Measurements from ENCODE around the gene FYN.

The FYN gene

GRCh38 chr6:111614833-111615582, 258.2 kb downstream of the FYN start (continued):
- TF ChIP-seq ZNF645 (tag by site-specific recombination; IDR thresholded peaks at IDR 0.05) (no peak), ZNF121 (tag by site-specific recombination; IDR thresholded peaks at IDR 0.05) (no peak), KLF7 (tag by site-specific recombination; IDR thresholded peaks at IDR 0.05; ENCODE audit: borderline replicate concordance) (no peak), ZNF248 (tag by site-specific recombination; IDR thresholded peaks at IDR 0.05) (no peak), SP3 (tag by site-specific recombination; IDR thresholded peaks at IDR 0.05) (no peak), ZNF23 (tag by site-specific recombination; IDR thresholded peaks at IDR 0.05; ENCODE audit: borderline replicate concordance) (no peak), ZNF600 (tag by site-specific recombination; IDR thresholded peaks at IDR 0.05) (0 out of 2 replicates have a peak, but pooled peaks have one; percentile 13), ZNF223 (tag by site-specific recombination; IDR thresholded peaks at IDR 0.05) (no peak), ZNF146 (tag by site-specific recombination; IDR thresholded peaks at IDR 0.05) (peak; percentile 37; the same call in 1 of the 2 replicates)
- TF ChIP-seq, protein P1, sequence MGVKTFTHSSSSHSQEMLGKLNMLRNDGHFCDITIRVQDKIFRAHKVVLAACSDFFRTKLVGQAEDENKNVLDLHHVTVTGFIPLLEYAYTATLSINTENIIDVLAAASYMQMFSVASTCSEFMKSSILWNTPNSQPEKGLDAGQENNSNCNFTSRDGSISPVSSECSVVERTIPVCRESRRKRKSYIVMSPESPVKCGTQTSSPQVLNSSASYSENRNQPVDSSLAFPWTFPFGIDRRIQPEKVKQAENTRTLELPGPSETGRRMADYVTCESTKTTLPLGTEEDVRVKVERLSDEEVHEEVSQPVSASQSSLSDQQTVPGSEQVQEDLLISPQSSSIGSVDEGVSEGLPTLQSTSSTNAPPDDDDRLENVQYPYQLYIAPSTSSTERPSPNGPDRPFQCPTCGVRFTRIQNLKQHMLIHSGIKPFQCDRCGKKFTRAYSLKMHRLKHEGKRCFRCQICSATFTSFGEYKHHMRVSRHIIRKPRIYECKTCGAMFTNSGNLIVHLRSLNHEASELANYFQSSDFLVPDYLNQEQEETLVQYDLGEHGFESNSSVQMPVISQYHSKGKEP (tag by site-specific recombination; IDR thresholded peaks at IDR 0.05), result no peak

- Histone ChIP-seq H3K27ac (ENCODE audit: extremely low read depth, low read depth, low read length) (no peak overlapping the region), H3K4me1 (ENCODE audit: control insufficient read depth, insufficient read depth, low read length) (no peaks in the 10 kb centered on the region), H3K36me3 (ENCODE audit: control insufficient read depth in 2 of 2, insufficient read depth in 1 of 2, low read length in 2 of 2) (no peaks in the 10 kb centered on the region), H3K9me3 (ENCODE audit: control insufficient read depth, insufficient read depth, low read depth, low read length) (no peaks in the 10 kb centered on the region), H3K4me3 (ENCODE audit: low read depth, low read length) (no peak overlapping the region)
- POLR2A ChIA-PET, result no interaction called here
- CTCF ChIA-PET, result no interaction called here
- TF ChIP-seq ZNF140 (tag by site-specific recombination; IDR thresholded peaks at IDR 0.05), result no peak
- TF ChIP-seq SP2 (tag by site-specific recombination; IDR thresholded peaks at IDR 0.05), result no peak
- no peak for TF ChIP-seq ZFP41 (tag by site-specific recombination; IDR thresholded peaks at IDR 0.05; ENCODE audit: borderline replicate concordance)
- no peak for TF ChIP-seq ZNF792 (tag by site-specific recombination; IDR thresholded peaks at IDR 0.05)
- TF ChIP-seq ZNF664 (tag by site-specific recombination; IDR thresholded peaks at IDR 0.05), result no peak
- TF ChIP-seq ZNF658 (tag by site-specific recombination; IDR thresholded peaks at IDR 0.05), result no peak
- TF ChIP-seq ZNF366 (tag by site-specific recombination; conservative IDR thresholded peaks at IDR 0.05), result no peak
- no peak for TF ChIP-seq ZNF292 (tag by site-specific recombination; IDR thresholded peaks at IDR 0.05; ENCODE audit: borderline replicate concordance, low read depth)
Observed at GRCh38 chr6:111612379-111612778, 260.9 kb downstream of the FYN start.

DNA sequence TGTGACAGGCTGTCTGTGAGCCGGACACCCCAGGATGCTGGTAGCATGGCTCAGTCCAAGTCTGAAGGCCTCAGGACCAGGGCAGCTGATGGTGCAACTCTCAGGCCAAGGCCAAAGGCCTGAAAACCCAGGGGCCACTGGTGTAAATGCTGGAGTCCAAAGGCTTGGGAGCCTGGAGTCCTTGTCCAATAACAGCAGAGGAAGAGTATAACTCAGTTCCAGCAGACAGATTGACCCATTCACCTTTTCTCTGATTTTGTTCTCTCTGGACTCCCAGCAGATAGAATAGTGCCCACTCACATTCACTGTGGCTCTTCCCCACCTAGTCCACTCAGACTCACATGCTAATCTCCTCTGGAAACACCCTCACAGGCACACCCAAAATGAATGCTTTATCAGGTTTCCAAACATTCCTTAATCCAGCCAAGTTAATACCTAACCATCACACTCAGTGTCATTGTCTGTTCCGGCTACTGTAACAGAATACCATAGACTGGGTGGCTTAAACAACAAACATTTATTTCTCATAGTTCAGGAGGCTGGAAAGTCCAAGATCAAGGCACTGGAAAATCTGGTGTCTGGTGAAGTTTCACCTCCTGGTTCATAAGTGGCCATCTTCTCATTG, 262.6 kb downstream of the FYN start:
- POLR2A ChIA-PET, result no interaction called here
- no peak overlapping the region for H3K27ac ChIP-seq (ENCODE audit: extremely low read depth, low read depth, low read length)
- H3K36me3 ChIP-seq (ENCODE audit: control insufficient read depth in 2 of 2, insufficient read depth in 1 of 2, low read length in 2 of 2), result no peaks in the 10 kb centered on the region
- CTCF ChIA-PET, result no interaction called here
- H3K9me3 ChIP-seq (ENCODE audit: control insufficient read depth, insufficient read depth, low read depth, low read length), result no peaks in the 10 kb centered on the region
- H3K4me1 ChIP-seq (ENCODE audit: control insufficient read depth, insufficient read depth, low read length), result no peaks in the 10 kb centered on the region
- TF ChIP-seq, protein P1 (tag by site-specific recombination; IDR thresholded peaks at IDR 0.05), result no peak
- no peak for TF ChIP-seq INSM2 (tag by site-specific recombination; IDR thresholded peaks at IDR 0.05)
- no peak for TF ChIP-seq HOXA7 (CRISPR knock-in tag; IDR thresholded peaks at IDR 0.05; ENCODE audit: borderline replicate concordance)
- H3K4me3 ChIP-seq (ENCODE audit: low read depth, low read length), result no peak overlapping the region

Measured in HEK293 (cell line).